Neural progenitor cell (in vitro differentiated cells): ENCODE measurements around the gene RET. TPM values are rescaled to one million over a fixed set of nuclear protein-coding genes. Genes with fewer than 3 reads are reported as not detected.

Experiments used
- DNase-seq: peaks from one replicate; pipeline ENCODE4 v3.0.0-alpha.2; 2016; ENCODE audit warnings: low spot score
- H2AFZ ChIP-seq: fragments of 200-600 bp; sonication (generic); replicated peaks from 2 replicates; pipeline ENCODE4 v1.6.1; 2016; ENCODE audit warnings: antibody characterized with exemption
- H3F3A ChIP-seq: fragments of 200-600 bp; sonication (generic); 2 replicates; pipeline ENCODE4 v1.6.1; 2016; ENCODE audit warnings: antibody characterized with exemption, low read depth
- H3K27ac ChIP-seq: fragments of 200-600 bp; sonication (generic); 2 replicates; pipeline ENCODE4 v1.5.1; 2016; ENCODE audit warnings: mild to moderate bottlenecking
- H3K27me3 ChIP-seq: fragments of 200-600 bp; sonication (generic); 2 replicates; pipeline ENCODE4 v1.6.1; 2016; ENCODE audit warnings: mild to moderate bottlenecking, moderate library complexity
- H3K36me3 ChIP-seq: fragments of 200-600 bp; sonication (generic); 2 replicates; pipeline ENCODE4 v1.5.1; 2016
- H3K4me1 ChIP-seq: fragments of 200-600 bp; sonication (generic); 2 replicates; pipeline ENCODE4 v1.6.1; 2016; ENCODE audit warnings: mixed run types
- H3K4me2 ChIP-seq: fragments of 200-600 bp; sonication (generic); 2 replicates; pipeline ENCODE4 v1.6.1; 2016
- H3K4me3 ChIP-seq: fragments of 200-600 bp; sonication (generic); 2 replicates; pipeline ENCODE4 v1.5.1; 2016
- H3K79me2 ChIP-seq: fragments of 200-600 bp; sonication (generic); 2 replicates; pipeline ENCODE4 v1.6.1; 2016; ENCODE audit warnings: low read depth
- H3K9ac ChIP-seq: fragments of 200-600 bp; sonication (generic); 2 replicates; pipeline ENCODE4 v1.6.1; 2016
- H3K9me3 ChIP-seq: fragments of 200-600 bp; sonication (generic); 2 replicates; pipeline ENCODE4 v1.5.1; 2016; ENCODE audit warnings: low read depth
- H4K20me1 ChIP-seq: fragments of 200-600 bp; sonication (generic); 2 replicates; pipeline ENCODE4 v1.6.1; 2016; ENCODE audit warnings: low read depth
- H3K27ac Mint-ChIP-seq: 3 replicates; pipeline ENCODE4 v1.8.0; 2021; ENCODE audit warnings: mixed read lengths
- H3K27me3 Mint-ChIP-seq: 2 replicates; pipeline ENCODE4 v1.8.0; 2022; ENCODE audit warnings: low read depth, mild to moderate bottlenecking, inconsistent platforms, moderate library complexity, mixed read lengths; ENCODE audit not compliant: insufficient read depth
- H3K36me3 Mint-ChIP-seq: 3 replicates; pipeline ENCODE4 v1.8.0; 2021; ENCODE audit warnings: mixed read lengths
- H3K4me1 Mint-ChIP-seq: 3 replicates; pipeline ENCODE4 v1.8.0; 2021; ENCODE audit warnings: mixed read lengths
- H3K4me3 Mint-ChIP-seq: 3 replicates; pipeline ENCODE4 v1.8.0; 2021; ENCODE audit warnings: mild to moderate bottlenecking, moderate library complexity, mixed read lengths
- H3K9me3 Mint-ChIP-seq: 3 replicates; pipeline ENCODE4 v1.8.0; 2020; ENCODE audit warnings: mixed read lengths
- CTCF ChIP-seq: fragments of 200-600 bp; sonication (generic); IDR thresholded peaks from 2 replicates; pipeline ENCODE4 v1.5.1; 2017; ENCODE audit warnings: antibody characterized with exemption, mild to moderate bottlenecking
- EZH2 ChIP-seq: fragments of 200-600 bp; sonication (generic); IDR thresholded peaks from 2 replicates; pipeline ENCODE4 v1.6.1; 2017; ENCODE audit warnings: antibody characterized with exemption, mild to moderate bottlenecking, moderate library complexity
- EZH2phosphoT487 ChIP-seq: fragments of 200-600 bp; sonication (generic); IDR thresholded peaks from 2 replicates; pipeline ENCODE4 v1.6.1; 2017; ENCODE audit warnings: antibody characterized with exemption
- total RNA-seq: library from RNA; depleted of rRNA; stranded (reverse); fragments of >200 nt; gene quantifications from 2 replicates; pipeline ENCODE4 v1.2.3, GENCODE V29; 2015; ENCODE audit warnings: low replicate concordance

RET gene
- total RNA-seq, 1 donor from 2014 or later: 1.4 TPM

- Histone ChIP-seq H3K79me2 (no peaks in the 10 kb centered on the region), H3K4me3 (no peak overlapping the region), H2AFZ (no peak overlapping the region), H3K27me3 (no peaks in the 10 kb centered on the region), H3K27ac (no peak overlapping the region), H3K36me3 (no peaks in the 10 kb centered on the region), H4K20me1 (no peaks in the 10 kb centered on the region), H3K9ac (no peak overlapping the region), H3F3A (no peaks in the 10 kb centered on the region), H3K4me1 (no peaks in the 10 kb centered on the region), H3K9me3 (no peaks in the 10 kb centered on the region), H3K4me2 (no peak overlapping the region)
- Mint-ChIP-seq H3K36me3 (no peaks in the 10 kb centered on the region), H3K4me3 (no peak overlapping the region), H3K4me1 (peaks cover 6% of the 10 kb centered on the region), H3K9me3 (peaks cover 2% of the 10 kb centered on the region), H3K27ac (no peak overlapping the region), H3K27me3 (peaks cover 13% of the 10 kb centered on the region)
- TF ChIP-seq EZH2: no peak
- TF ChIP-seq CTCF: no peak
- no peak for TF ChIP-seq EZH2phosphoT487
- no peak for DNase-seq
Observed at GRCh38 chr10:43065761-43066160, 11.1 kb upstream of the RET start.

- Mint-ChIP-seq H3K9me3 (peaks cover 2% of the 10 kb centered on the region), H3K27me3 (peaks cover 13% of the 10 kb centered on the region), H3K4me1 (peaks cover 6% of the 10 kb centered on the region), H3K27ac (no peak overlapping the region), H3K4me3 (no peak overlapping the region), H3K36me3 (no peaks in the 10 kb centered on the region)
- Histone ChIP-seq H3K9me3 (no peaks in the 10 kb centered on the region), H4K20me1 (no peaks in the 10 kb centered on the region), H3K36me3 (no peaks in the 10 kb centered on the region), H3K27ac (no peak overlapping the region), H2AFZ (no peak overlapping the region), H3K27me3 (no peaks in the 10 kb centered on the region), H3F3A (no peaks in the 10 kb centered on the region), H3K4me2 (no peak overlapping the region), H3K9ac (no peak overlapping the region), H3K79me2 (no peaks in the 10 kb centered on the region), H3K4me3 (no peak overlapping the region), H3K4me1 (no peaks in the 10 kb centered on the region)
- TF ChIP-seq CTCF (no peak), EZH2phosphoT487 (no peak), EZH2 (no peak)
- DNase-seq: no peak
Observed at GRCh38 chr10:43066481-43066880, 10.4 kb upstream of the RET start.

GRCh38 chr10:43067391-43068135 lies 9.3 kb upstream of the RET start:
- H3K27me3 Mint-ChIP-seq: peaks cover 13% of the 10 kb centered on the region
- H4K20me1 ChIP-seq: no peaks in the 10 kb centered on the region
- H3K27ac ChIP-seq: no peak overlapping the region
- no peak overlapping the region for H3K9ac ChIP-seq
- no peaks in the 10 kb centered on the region for H3K79me2 ChIP-seq
- peaks cover 6% of the 10 kb centered on the region for H3K4me1 Mint-ChIP-seq
- H3K4me1 ChIP-seq: no peaks in the 10 kb centered on the region
- peak overlapping the region; percentile 17 for H3K27ac Mint-ChIP-seq
- no peaks in the 10 kb centered on the region for H3K36me3 Mint-ChIP-seq
- no peak overlapping the region for H3K4me3 ChIP-seq
- TF ChIP-seq EZH2phosphoT487: no peak
- no peak for TF ChIP-seq EZH2
- no peak for TF ChIP-seq CTCF
- peaks cover 2% of the 10 kb centered on the region for H3K9me3 Mint-ChIP-seq
- no peaks in the 10 kb centered on the region for H3F3A ChIP-seq
- H3K4me2 ChIP-seq: no peak overlapping the region
- H2AFZ ChIP-seq: no peak overlapping the region
- H3K4me3 Mint-ChIP-seq: no peak overlapping the region
- H3K9me3 ChIP-seq: no peaks in the 10 kb centered on the region
- no peak for DNase-seq
- no peaks in the 10 kb centered on the region for H3K27me3 ChIP-seq
- no peaks in the 10 kb centered on the region for H3K36me3 ChIP-seq
